ENCODE results near the gene PNMA6F. TPM values are rescaled to one million over a fixed set of nuclear protein-coding genes. Genes with fewer than 3 reads are reported as not detected.

The PNMA6F gene
- total and polyA plus RNA-seq, 2 experiments from 2014 or later: 0.06 to 0.83 TPM

- no peak for TF ChIP-seq STAT1 (IDR thresholded peaks at IDR 0.05; ENCODE audit: unreplicated experiment)
- TF ChIP-seq EZH2 (IDR thresholded peaks at IDR 0.05; ENCODE audit: low read depth, unreplicated experiment): no peak
- TF ChIP-seq JUNB (IDR thresholded peaks at IDR 0.05; ENCODE audit: unreplicated experiment): no peak
- no peak for TF ChIP-seq ZNF331 (CRISPR knock-in tag; IDR thresholded peaks at IDR 0.05; ENCODE audit: low read depth)
Observed at GRCh38 chrX:153371256-153371655, 49.7 kb upstream of the PNMA6F start (continued).

- no peaks in the 10 kb centered on the region for H3K9me3 Mint-ChIP-seq
- no peak for ATAC-seq
Observed at GRCh38 chrX:153370293-153371055, 48.9 kb upstream of the PNMA6F start.

More at GRCh38 chrX:153370293-153371055, 48.9 kb upstream of the PNMA6F start:
- H3F3A ChIP-seq (replicated peaks; ENCODE audit: low read depth): no peaks in the 10 kb centered on the region
- DNase-seq (ENCODE audit: low spot score): no peak
- H3K4me3 ChIP-seq: no peak overlapping the region
- H3K4me2 ChIP-seq: no peak overlapping the region
- H3K36me3 Mint-ChIP-seq (ENCODE audit: low read depth): no peaks in the 10 kb centered on the region
- no peaks in the 10 kb centered on the region for H3K36me3 ChIP-seq (ENCODE audit: insufficient read depth)
- no peak overlapping the region for H2AFZ ChIP-seq
- no peaks in the 10 kb centered on the region for H3K4me1 ChIP-seq (ENCODE audit: insufficient read depth)
- H4K20me1 ChIP-seq (replicated peaks; ENCODE audit: insufficient read depth): no peaks in the 10 kb centered on the region
- H3K27ac Mint-ChIP-seq: no peak overlapping the region
- TF ChIP-seq ZNF462 (CRISPR knock-in tag; IDR thresholded peaks at IDR 0.05): no peak
- no peak for TF ChIP-seq NANOG (IDR thresholded peaks at IDR 0.05; ENCODE audit: borderline replicate concordance)
- TF ChIP-seq CREB1 (CRISPR knock-in tag; IDR thresholded peaks at IDR 0.05; ENCODE audit: low read depth): no peak
- no peak for TF ChIP-seq EZH2 (IDR thresholded peaks at IDR 0.05; ENCODE audit: low read depth, unreplicated experiment)
- TF ChIP-seq JUNB (IDR thresholded peaks at IDR 0.05; ENCODE audit: unreplicated experiment): no peak
- no peak for TF ChIP-seq ZNF114 (CRISPR knock-in tag; IDR thresholded peaks at IDR 0.05)
- H3K4me3 Mint-ChIP-seq: no peak overlapping the region
- no peak overlapping the region for H3K27ac ChIP-seq (ENCODE audit: low read depth)
- no peaks in the 10 kb centered on the region for H3K79me2 ChIP-seq (replicated peaks; ENCODE audit: insufficient read depth)
- no peaks in the 10 kb centered on the region for H3K9me2 ChIP-seq (ENCODE audit: insufficient read depth)
- no peaks in the 10 kb centered on the region for H3K27me3 ChIP-seq (ENCODE audit: insufficient read depth)
- H3K27me3 Mint-ChIP-seq (ENCODE audit: insufficient read depth, low read depth, poor library complexity): no peaks in the 10 kb centered on the region
- no peaks in the 10 kb centered on the region; the same call in 2 of the 3 replicates for H3K4me1 Mint-ChIP-seq

Data from GM23338 (cell line).